Activated CD4-positive, alpha-beta T cell treated with anti-CD3 and anti-CD28 coated beads, Interleukin-2, amount 50 U/mL, for 1 hour (primary cell): ENCODE data around the gene SMYD5.
A peak's percentile ranks its signal among the peaks of the same experiment; 100 is the strongest.

Source experiments
- DNase-seq: peaks from one replicate; pipeline ENCODE4 v3.0.0-alpha.2; 2020

SMYD5 gene

DNA sequence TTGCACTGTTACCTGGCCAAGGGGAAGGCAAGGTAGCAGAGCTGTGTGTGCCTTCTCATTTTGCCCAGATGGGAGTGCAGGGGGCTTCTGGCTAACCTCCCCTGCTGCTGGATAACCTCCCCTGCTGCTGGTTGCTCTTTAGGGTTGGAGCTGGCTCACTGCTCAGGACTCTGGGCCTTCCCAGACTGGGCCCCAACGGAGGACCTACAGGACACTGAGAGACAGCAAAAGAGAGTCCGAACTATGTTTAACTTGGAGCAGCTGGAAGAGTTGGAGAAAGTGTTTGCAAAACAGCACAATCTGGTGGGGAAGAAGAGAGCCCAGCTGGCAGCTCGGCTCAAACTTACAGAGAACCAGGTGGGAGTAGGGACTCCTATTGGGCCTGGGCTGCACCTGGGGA is 5.8 kb upstream of the SMYD5 start:
- no peak for DNase-seq

DNA sequence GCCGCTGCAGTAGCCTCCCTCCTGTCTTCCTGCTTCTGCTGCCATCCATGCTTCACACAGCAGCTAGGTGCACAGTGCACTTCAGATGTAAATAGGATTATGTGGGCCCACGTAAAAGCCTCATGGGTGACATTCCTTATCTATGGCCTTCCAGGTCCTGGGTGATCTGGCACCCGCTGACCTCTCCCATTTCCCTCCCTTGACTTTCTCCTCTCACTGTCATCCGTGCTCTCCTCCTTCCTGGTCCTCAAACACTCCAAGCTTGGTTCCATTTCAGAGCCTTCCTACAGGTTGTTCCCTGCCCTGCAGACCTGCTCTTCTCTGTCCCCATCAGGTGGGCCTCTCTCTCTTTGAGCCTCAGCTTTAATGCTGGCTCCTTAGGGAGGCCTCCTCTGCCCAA is 4.0 kb upstream of the SMYD5 start:
- no peak for DNase-seq

DNA sequence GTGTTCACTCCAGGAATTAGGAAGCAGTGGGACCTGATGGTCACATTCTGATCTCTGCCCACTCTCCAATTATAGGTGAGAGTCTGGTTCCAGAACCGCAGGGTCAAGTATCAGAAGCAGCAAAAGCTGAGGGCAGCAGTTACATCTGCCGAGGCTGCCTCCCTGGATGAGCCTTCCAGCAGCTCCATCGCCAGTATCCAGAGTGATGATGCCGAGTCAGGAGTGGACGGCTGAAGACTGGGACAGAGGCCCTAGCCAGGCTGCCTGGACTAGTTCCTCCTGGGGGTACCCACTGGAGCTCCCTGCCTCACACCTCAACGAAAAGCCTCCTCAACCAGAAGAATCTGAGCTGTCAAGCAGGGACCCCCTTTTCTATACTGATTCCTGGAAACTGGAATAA is 3.3 kb upstream of the SMYD5 start:
- DNase-seq, result no peak

DNA sequence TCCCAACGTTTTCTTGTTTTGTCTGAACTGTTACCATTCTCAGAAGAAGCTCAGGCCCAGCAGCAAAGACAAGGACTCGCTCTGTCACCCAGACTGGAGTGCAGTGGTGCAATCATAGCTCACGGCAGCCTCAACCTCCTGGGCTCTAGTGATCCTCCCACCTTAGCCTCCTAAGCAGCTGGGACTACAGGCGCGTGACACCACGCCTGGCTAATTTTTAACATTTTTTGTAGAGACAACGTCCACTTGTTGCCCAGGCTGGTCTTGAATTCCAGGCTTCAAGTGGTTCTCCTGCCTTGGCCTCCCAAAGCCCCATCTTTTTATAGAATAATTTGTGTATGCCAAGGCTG is 2.0 kb upstream of the SMYD5 start:
- no peak for DNase-seq

DNA sequence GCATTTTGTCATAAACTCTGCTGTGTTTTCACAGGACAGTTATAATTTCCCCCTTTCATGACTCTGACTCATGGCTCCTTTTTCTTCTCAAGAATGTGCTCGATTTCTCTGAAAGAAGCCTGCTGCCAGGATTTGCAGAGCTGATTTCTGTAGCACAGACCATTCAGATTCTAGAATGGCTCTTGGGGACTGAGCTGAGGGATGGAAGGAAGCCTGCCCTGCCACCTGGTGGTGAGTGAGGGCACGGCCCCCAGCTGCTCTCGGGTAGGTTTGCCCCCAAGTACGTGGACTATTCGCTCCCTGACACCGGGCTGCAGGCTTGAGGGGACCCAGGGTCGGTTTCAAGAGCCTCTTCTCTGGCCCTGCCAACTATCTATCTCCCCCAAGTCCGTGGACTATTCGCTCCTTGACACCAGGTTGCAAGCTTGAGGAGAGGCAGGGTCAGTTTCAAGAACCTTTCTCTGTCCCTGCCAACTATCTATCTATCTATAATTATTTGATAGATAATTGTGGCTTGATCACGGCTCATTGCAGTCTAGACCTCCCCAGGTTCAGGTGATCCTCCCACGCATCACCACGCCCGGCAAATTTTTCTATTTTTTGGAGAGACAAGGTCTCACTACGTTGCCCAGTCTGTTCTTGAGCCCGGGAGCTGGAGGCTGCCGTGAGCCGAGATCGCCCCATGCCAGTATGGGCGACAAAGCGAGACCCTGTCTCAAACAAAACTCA is 1.4 kb upstream of the SMYD5 start:
- DNase-seq, result peak; percentile 72

DNA sequence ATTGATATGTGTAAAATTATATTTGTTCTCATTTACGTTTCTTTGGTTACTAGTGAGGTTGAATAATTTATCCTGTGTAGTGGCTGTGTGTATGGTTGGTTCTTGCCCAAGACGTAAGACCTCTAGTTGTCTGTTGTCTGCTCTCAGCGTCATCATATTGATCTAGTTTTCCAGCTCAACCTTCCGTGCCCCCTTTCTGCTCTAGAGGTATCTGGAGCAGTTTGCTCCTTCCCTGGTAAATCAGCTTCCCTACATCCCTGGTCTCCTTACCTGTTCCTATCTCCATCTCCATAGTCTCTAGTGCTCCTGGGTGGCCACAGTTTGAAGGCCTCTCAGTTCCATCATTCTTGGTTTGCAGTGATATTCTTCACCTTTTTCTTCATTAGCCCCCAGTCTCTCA is 1.2 kb downstream of the SMYD5 start:
- DNase-seq, result no peak

DNA sequence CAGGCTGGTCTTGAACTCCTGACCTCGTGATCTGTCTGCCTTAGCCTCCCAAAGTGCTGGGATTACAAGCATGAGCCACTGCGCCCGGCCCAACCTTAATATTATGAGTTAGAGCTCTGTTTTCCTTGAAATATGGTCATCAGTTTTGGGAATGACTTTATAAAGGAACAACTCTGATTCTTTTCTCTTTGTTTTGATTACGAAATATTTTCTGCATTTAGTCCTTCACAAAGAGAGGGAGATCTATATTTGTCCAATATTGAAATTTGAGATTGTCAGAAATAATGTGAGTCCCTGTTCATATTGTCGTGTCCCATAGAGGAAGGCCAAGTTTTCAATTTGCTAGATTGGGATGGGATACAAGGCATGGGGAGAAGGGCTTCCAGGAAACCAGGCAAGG is 3.1 kb downstream of the SMYD5 start:
- DNase-seq, result no peak

DNA sequence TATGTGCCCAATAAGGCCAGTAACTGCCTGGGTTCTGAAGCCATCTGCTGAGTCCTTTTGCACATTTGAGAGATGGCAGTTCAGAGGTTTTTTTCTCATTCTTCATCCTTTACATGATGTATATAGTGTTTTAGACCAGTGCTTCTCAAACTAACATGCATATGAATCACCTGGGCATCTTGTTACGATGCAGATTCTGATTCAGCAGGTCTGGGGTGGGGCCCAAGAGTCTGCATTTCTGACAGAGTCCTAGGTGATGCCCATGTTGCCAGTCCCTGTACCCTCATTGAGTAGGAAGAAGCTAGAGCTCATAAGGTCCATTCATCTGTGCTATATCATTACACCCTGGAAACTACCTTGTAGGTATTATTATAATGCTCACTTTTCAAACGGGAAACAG is 3.8 kb downstream of the SMYD5 start:
- DNase-seq, result no peak

DNA sequence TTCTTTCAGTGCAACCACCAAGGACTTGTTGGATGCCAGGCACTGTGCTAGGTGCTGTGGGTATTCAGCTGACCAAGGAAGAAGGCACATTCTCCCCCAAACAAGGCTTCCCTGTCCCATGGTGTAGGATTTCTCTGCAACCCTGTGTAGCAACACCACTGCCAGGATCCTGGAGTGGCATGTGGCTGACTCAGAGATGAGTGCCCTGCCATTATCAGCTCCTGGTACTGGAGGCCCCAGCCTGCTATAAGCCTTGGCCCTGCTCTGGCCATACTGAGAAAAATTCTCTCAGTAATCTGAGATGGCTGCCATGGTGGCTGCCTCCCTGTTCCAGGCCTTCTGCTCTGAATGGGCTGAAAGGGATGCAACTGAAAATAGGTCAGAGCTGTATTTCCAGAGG is 4.3 kb downstream of the SMYD5 start:
- DNase-seq, result no peak

DNA sequence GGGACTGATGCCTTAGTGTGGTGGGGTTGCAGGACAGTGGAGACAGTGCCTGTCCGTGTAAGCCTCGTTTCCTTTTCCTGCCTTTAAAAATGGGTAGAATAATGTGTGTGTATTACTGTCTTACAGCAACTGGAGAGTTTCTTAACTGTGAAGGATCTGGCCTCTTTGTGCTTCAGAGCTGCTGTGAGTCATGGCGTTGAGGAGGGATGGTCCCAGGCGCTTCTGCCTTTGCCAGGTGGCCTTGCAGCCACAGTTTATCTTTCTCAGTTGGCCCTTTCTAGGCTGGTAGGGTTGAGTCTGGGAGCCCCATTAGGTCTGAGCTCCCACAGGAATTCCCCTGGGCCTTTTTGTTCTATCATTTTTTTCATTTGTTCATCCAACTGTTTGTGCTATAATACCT is 9.8 kb downstream of the SMYD5 start:
- no peak for DNase-seq

DNA sequence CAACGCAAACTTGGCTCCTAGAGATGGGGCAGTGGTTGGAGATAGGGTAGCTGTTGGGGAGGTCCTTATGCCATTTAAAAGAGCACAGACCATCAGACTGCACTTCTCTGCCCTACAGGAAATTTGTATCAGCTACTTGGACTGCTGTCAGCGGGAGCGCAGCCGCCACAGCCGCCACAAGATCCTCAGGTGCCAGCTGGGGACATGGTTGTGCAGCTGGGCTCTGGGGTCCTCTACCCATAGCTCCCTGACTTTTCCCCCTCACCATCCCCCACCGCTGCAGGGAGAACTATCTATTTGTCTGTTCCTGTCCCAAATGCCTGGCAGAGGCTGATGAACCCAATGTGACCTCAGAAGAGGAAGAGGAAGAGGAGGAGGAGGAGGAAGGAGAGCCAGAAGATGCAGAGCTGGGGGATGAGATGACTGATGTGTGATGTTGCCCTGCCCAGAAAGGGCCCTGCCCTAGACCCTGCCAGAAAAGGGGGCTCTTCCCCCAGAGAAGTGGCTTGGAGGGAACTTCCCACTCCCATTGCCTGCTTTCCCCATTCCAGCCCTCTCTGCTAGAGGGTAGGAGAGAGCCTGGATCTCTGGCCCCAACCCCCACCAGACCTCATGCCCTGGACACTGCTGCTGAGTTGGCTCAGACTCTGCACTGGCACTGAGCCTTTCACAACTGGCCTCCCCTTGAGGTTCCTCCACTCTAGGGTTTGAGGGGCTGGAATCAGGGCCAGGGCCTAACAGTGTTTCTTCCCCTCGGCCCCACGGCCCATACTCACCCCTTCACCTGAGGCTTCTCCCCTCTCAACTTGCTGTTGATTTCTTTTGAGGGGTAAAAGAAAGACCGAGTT is 11.7 kb downstream of the SMYD5 start:
- no peak for DNase-seq

DNA sequence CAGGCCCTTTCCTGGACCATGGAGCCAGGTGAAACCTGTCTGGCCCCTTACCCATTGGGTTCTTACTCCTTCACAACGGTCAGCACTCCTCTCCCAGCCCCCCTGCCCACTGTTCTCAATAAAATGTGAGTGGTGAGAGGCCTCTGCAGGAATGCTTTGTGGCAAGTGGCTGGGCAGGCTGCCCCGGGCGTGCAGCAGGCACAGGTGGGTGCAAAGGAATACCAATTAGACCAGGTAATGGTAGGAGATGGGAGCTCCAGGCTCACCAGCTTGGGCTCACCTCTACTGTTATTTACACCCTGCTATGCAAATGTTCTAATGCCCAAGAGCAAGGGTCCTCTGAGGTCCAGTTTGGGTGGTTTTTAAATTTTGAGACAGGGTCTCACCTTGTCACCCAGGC is 13.0 kb downstream of the SMYD5 start:
- DNase-seq, result no peak

DNA sequence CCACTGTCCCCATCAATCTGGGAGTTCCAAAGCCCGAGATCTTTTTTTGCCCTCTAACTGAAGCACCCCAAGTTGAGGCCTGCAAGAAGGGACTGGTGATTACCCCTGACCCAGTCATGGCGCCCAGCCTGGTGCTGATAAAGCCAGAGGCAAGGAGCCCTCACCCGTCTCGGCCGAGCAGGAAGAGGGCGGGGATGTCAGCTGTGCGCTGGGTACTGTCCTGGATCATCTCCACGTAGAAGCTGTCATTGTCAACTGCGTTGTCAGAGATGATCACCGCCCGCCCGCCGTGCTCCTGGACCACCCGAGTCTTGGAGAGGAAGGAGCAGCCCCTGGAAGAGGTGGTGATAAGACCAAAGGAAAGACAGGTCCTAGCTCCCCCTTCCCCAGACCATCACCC is 14.6 kb downstream of the SMYD5 start:
- no peak for DNase-seq

DNA sequence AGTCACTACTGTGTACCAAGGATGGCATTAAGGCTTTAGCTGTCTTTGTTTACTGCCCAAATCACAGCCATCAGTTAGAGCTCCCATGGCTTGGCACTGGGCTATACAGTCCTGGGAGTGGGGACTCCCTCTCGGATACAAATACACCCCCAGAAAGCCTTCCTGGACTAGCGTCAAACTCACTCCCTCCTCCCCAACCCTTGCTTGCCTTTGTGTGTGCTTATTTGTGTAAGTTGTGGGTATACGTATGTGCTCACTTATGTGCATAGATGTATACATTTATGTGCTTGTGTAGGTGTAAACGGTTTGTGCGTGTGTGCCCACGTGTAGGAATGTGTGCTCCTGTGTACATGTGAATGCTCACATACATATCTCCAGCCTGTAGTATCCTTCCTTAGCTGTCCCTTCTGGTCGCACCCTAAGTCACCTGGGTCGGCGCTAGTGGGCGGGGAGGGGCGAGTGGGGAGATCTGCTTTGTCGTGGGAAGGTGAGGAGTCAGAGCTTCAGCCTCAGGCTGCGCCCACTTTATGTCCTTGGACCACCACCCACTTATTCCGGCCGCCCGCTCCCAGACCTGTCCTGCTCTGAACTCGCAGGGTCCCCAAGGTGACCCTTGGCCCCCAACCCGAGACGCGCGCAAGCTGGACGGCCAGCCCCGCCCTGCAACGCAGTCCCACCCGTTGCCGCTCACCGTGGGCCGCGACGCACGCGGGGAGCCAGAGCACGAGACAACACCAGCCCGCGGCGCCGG is 18.5 kb downstream of the SMYD5 start:
- DNase-seq, result peak; percentile 16

DNA sequence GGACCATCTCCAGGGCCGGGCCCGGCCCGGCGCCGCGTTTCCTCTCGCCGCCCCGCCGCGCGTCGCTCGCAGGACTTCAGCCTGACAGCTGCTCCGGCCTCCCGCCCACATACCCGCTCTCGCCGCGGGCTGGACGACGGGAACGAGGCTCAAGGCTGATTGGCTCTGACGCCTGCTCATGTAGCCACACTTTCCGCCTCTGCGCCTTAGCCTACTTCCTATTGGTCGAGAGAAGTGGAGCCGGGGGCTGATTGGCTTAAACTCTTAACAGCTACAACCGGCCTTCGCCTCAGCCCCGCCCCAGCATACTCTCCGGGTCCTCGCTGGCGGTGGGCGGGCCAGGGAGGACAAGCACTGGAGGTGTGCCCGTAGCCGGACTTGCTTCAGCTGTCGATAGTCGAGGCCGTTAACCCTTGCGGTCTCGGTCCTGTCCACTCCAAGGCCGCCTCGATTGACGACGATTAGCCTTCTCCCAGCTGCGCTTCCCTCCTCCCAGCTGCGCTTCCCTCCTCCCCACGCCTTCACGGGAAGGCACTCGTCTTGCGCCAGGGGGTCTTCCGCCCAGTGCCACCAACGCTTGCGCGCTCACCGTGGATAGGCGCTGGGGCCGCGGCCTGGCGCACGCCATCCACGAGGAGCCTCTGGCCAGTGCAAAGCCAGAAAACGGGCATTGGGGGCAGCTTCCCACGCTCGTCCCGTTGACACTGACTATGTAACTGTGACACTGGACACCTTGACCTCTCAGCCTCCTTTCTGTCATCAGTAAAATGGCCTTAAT is 19.3 kb downstream of the SMYD5 start, which contains the start of gene PRADC1:
TSS of gene PRADC1 (minus strand) at position 86 of the 778 bp plus-strand sequence. CDS start at position 7, 79 bp downstream.
- DNase-seq, result peak; percentile 91

DNA sequence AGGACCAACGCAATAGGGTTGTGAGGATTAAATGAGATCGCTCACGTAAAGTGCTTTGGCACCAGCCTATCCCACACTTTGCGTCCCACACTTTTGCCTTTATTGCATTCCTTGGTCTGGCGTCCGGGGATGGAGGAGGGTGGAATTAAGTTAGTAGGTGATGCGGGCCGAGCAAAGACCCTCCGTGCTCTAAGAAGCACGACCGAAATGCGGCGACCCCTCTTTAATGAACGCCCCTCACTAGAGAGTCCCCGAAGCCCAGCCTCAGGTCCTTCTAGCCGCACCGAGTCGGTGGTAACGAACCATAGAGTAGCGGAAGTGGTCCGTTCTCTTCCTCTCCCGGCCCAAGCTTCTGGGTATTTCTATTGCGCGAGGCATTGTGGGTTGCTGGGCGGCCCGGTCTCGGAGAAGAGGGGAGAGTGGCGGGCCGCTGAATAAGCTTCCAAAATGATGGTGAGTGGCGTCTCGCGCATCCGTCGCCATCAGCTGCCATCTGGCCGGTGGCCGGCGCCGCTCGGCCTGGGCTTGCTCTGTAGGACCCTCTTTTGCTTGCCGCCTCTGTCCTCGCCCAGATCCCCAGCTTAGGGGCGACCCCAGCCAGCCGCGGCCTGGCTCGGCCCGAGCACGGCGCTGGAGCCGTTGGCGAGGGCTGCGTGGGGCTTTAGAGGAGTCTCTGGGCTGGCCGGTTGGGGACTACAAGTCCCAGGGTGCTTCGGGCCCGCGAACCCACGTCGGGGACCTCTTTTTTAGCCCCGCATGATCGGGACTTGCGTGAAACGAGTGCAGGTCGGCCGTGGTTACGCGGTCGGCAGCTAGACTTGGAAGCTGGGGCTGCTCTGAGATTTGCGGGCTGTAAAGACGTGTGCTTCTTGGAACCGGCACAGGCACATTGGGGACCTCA is 20.1 kb downstream of the SMYD5 start, which contains the start of gene CCT7:
TSS of gene CCT7 (plus strand) at position 377 of the 901 bp plus-strand sequence. CDS start at position 448, 71 bp downstream.
- DNase-seq, result peak; percentile 82

DNA sequence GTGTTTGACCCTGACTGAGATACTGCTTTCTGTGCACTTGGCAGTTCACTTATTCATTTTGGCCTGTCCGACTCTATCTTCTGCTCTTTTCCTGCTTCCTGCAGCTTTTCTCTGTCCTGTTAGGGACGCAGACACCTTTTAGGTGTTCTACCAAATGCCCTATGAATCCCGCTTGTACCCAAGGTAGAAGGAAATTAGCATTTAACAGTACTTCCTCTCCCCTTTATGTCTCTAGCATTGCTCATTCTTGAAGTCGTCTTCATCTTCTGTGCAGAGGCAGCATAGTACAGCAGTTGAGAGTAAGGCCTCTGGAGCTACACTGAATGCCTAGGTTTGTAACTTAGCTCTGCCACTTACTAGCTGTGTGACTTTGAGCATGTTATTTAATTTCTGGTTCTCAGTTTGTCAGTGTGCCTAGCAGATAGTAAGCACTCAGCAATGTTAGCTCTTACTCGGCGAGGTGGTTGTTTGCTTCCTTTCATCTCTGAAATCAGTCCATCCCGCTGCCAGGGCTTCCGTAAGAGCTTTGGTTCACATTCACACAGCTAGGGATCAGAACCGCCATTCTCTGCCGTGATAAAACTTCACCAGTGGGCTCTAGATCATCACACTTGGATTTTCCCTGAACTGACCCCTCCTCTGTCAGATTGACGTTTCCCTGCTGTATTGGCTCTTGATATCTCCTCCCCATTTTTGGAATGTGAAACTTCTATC is 21.4 kb downstream of the SMYD5 start:
- no peak for DNase-seq

DNA sequence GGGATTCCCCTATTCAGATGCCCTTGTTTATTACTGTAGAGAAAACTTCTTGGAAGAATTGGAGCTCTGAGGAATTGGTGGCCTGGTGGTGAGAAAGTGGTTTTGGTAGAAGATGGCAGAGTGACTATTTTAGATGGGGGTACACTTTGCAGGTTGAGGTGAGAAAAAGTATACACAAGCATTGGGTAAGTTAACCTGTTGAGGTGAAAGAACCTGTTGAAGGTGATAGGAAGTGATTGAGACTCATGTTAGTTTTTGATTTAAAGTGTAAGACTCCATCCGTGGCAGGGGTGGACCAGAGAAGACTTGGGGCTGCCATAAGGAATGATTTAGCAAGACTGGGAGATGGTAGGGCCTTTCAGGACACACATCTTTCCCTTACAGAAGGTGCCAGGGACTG is 23.1 kb downstream of the SMYD5 start:
- no peak for DNase-seq

DNA sequence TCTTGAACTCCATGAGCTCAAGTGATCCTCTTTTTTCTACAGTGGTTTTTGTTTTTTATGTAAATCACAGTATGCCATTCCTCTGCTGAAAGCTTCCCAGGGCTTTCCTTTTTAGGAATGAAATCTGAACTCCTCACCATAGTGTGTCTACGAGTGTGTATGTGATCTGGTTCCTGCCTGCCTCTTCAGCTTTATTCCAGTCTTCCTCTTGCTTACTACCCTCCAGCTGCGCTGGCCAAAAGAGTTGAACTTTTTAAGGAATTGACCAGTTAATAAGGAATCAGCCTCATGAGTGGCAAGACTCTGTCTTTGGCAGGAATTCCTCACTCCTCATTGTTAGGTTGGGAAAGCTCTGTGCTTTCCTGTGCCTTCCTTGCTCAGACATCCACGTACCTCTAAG is 24.1 kb downstream of the SMYD5 start:
- no peak for DNase-seq

DNA sequence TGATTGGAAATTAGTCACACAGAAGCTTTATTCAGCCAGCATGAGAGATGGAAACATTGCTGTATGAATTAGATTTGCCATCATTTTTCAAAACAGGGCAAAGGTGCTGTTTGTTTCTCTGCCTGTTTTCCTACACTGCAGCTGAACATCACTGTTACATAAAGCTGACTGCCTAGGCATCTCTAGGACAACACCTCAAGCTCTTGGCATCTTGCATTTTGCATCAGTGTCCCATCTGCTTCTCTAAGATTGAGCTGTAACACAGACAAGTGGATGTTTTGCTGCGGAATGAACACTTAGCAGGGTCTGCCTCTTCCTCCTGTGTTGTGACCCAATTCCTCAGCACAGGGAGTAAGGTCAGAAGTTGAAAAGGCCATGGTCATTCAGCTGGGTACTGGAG is 24.9 kb downstream of the SMYD5 start:
- no peak for DNase-seq

DNA sequence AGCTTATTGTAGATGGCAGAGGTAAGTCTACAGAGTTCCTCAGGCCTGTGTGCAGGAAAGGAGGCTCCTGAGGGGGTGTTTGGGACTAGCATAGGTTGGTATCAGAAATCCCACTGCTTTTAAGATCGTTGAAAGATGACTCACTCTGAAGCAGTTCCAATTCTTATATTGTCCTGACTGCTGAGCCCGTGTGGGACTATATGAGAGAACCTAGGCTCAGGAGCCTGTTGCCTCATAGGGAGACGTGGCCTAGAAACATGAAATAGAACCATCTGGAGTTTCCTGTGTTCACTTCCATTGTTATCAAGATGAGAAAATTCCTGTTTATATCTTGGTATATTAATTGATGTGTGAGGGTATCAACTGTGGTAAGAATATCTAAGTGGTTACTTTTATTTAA is 25.7 kb downstream of the SMYD5 start:
- DNase-seq, result no peak
